OCI-LY3 (cell line): ENCODE results near the gene TSPAN16.

ENCODE experiments used
- EZH2phosphoT487 ChIP-seq: fragments of 200-600 bp; shearing (Covaris generic); IDR thresholded peaks from 2 replicates; pipeline ENCODE4 v1.6.1; 2018; ENCODE audit warnings: antibody characterized with exemption, mixed run types, low read depth
- TF ChIP-seq, protein P1 (sequence below): fragments of 200-600, 300-600 bp; sonication (generic); IDR thresholded peaks from 2 replicates; pipeline ENCODE4 v1.5.1; 2014; ENCODE audit warnings: antibody characterized with exemption, low read length, low read depth

- TF ChIP-seq, protein P1, sequence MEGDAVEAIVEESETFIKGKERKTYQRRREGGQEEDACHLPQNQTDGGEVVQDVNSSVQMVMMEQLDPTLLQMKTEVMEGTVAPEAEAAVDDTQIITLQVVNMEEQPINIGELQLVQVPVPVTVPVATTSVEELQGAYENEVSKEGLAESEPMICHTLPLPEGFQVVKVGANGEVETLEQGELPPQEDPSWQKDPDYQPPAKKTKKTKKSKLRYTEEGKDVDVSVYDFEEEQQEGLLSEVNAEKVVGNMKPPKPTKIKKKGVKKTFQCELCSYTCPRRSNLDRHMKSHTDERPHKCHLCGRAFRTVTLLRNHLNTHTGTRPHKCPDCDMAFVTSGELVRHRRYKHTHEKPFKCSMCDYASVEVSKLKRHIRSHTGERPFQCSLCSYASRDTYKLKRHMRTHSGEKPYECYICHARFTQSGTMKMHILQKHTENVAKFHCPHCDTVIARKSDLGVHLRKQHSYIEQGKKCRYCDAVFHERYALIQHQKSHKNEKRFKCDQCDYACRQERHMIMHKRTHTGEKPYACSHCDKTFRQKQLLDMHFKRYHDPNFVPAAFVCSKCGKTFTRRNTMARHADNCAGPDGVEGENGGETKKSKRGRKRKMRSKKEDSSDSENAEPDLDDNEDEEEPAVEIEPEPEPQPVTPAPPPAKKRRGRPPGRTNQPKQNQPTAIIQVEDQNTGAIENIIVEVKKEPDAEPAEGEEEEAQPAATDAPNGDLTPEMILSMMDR: no peak
- no peak for TF ChIP-seq EZH2phosphoT487
Observed at GRCh38 chr19:11322269-11323024, 26.5 kb downstream of the TSPAN16 start.
